HG03066 (cell line): ENCODE measurements around the gene UBASH3B.
"Not testable (repeated sequence)": the region's sequence is repeated elsewhere in the genome, so short reads cannot be mapped to it uniquely, and the experiment has no call there.

Source experiments
- ATAC-seq: cut with Tn5 transposase; IDR thresholded peaks from one replicate; pipeline ENCODE4 v1.9.1; 2021; ENCODE audit warnings: low read depth; ENCODE audit not compliant: unreplicated experiment

The UBASH3B gene, protein sequence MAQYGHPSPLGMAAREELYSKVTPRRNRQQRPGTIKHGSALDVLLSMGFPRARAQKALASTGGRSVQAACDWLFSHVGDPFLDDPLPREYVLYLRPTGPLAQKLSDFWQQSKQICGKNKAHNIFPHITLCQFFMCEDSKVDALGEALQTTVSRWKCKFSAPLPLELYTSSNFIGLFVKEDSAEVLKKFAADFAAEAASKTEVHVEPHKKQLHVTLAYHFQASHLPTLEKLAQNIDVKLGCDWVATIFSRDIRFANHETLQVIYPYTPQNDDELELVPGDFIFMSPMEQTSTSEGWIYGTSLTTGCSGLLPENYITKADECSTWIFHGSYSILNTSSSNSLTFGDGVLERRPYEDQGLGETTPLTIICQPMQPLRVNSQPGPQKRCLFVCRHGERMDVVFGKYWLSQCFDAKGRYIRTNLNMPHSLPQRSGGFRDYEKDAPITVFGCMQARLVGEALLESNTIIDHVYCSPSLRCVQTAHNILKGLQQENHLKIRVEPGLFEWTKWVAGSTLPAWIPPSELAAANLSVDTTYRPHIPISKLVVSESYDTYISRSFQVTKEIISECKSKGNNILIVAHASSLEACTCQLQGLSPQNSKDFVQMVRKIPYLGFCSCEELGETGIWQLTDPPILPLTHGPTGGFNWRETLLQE

DNA sequence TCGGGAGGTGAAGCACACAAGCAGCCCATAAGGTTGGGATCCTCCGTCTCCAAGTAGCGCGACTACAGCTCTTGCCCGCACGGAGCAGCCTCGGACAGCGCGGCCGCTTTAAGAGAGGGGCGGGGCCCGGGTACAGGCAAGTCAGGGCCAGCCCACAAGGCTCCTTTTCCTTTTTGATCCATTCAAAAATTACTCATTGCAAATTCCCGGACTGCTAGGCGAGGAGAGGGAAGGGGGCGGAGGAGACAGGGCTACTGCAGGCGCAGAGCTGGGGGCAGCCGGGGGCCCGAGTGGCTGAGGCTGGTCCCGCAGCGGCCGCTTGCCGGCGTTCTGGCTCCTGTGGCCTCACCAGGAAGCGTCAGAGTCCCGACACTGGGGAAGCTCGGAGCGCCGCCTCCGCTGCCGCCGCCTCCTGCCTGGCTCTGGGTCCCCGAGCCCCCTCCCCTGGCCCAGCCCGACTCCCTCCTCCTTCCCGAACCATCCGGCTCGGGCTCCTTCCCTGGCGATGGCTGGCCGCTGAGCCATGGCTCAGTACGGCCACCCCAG lies at the start of gene UBASH3B:
Gene UBASH3B, plus strand, starts transcription at position 196 of the 546 bp plus-strand sequence. Its CDS starts 328 bp downstream, at position 524.
- peak; percentile 74 for ATAC-seq

- not testable (repeated sequence) for ATAC-seq
These were observed 48.4 kb upstream of the UBASH3B start for GRCh38 chr11:122607162-122607561.

DNA sequence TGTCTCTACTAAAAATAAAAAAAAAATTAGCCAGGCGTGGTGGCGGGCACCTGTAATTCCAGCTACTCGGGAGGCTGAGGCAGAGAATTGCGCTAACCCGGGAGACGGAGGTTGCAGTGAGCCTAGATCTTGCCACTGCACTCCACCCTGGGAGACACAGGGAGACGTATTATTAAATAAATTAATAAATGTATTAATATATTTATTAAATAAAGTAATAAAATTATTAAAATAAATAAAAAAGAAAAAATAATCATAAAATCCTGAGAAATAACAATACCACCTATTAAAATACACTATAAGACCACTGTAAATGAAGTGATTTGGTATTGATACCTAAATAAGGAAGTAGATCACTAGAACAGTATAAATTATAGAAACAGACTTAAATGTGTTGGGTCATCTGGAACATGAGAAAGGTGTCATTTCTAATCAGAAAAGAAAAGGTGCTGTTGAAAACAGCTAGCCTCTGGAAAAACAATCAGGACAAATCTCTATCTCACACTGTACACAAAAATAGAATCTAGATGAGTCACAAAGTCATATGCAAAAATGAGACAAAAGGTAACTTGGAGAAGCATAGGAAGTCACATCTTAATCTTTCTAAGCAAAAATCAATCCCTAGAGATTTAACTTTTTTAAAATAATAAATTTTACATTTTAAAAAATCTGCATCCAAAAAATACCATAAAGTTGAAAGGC lies 43.2 kb upstream of the UBASH3B start:
- ATAC-seq = no peak

DNA sequence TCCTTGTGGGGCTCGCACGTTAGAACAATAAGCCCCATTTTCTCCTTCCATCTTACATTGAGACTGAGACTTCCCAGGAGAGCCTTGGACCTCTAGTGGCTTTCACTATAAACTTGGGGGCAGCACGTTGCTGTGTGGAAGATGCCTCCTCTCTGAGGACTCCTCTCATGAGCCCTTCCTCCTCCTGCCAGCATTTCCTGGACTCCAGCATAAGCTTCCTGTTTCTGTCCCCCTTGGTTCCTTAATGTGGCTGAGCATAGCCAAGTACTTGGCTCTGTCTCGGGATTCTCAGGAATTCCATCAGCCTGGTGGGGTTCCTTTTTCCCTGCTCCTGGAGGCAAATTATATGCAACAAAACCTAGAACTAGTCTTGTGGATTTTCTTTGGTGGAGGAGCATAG lies 38.8 kb upstream of the UBASH3B start:
- ATAC-seq = no peak

DNA sequence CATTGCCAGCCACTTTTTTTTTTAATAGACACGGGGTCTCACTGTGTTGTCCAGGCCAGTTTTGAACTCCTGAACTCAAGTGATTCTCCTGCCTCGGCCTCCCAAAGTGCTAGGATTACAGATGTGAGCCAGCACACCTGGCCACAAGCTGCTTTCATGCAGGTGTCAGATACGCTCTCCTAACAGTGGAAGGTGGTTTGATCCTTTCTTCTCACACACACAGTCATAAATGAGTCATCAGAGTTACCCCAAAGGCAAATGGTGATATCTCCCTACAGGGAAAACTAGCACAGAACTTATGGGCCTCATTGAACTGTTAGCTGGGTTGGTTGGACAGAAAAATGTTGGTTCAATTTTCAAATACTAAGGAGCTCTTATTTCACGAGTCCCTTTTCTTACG lies 38.2 kb upstream of the UBASH3B start:
- ATAC-seq = no peak

GRCh38 chr11:122617926-122618325 lies 37.6 kb upstream of the UBASH3B start:
- ATAC-seq = no peak

DNA sequence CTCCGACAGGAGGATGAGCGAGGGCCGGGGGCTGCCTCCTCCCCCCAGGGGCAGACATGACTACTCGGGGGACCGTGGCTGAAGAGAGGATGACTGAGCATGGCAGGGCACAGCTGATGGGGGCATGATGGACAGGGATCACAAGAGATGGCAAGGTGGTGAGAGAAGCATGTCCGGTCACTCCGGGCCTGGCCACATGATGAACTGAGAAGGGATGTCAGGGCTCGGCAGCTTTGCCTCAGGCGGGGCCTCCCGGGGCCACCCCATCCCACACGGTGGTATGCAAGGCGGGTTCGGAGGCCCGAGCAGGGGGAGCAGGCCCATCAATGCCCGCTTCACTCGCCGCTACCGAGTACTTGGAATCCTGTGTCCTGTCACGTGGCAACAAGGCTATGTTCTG lies 36.6 kb upstream of the UBASH3B start:
- ATAC-seq = no peak

- ATAC-seq = no peak
These were observed 35.8 kb upstream of the UBASH3B start for GRCh38 chr11:122619757-122620156.

DNA sequence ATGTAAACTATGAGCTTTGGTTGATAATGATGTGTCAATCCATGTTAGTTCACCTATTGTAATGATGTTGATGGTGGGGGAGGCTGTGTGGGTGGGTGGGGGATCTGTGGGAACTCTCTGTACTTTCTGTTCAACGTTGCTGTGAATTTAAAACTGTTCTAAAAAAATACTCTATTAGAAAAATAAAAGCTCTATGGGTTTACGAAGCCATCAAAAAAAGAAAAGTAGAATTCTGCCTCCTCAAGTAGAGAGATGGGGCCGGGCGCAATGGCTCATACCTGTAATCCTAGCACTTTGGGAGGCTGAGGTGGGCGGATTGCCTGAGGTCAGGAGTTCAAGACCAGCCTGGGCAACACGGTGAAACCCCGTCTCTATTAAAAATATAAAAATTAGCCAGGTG lies 30.0 kb upstream of the UBASH3B start:
- ATAC-seq = not testable (repeated sequence)

DNA sequence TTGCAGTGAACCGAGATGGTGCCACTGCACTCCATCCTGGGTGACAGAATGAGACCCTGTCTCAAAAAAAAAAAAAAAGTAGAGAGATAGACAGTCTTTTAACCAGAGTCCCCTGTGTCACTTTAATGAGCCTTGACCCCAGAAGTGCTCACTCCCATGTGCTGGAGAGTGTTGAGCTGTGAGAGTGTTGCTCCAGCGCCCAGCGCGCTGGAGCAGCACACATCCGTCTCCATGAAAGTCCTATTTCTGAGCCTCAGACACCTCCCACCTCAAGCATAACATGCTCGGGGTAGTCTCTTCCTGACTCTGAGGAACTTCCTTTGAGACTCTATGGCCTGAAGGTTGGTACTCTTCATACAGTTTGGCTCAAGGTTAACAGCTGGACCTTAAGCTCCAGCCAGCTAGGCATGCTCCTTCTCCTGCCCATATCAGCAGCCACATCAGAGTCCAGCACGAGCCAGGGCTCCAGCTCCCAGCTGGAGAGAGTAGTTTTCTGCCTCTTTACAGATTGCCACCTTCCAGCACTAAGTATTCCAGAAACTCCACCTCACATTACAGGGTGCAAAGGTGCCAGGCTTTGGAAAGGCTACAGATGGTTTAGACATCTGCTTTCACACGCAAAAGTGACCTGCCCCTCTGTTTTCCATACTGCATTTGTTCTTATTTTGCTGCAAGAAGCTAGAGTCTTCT lies 29.4 kb upstream of the UBASH3B start:
- no peak for ATAC-seq

- ATAC-seq = no peak
These were observed 27.8 kb upstream of the UBASH3B start for GRCh38 chr11:122627745-122628144.

DNA sequence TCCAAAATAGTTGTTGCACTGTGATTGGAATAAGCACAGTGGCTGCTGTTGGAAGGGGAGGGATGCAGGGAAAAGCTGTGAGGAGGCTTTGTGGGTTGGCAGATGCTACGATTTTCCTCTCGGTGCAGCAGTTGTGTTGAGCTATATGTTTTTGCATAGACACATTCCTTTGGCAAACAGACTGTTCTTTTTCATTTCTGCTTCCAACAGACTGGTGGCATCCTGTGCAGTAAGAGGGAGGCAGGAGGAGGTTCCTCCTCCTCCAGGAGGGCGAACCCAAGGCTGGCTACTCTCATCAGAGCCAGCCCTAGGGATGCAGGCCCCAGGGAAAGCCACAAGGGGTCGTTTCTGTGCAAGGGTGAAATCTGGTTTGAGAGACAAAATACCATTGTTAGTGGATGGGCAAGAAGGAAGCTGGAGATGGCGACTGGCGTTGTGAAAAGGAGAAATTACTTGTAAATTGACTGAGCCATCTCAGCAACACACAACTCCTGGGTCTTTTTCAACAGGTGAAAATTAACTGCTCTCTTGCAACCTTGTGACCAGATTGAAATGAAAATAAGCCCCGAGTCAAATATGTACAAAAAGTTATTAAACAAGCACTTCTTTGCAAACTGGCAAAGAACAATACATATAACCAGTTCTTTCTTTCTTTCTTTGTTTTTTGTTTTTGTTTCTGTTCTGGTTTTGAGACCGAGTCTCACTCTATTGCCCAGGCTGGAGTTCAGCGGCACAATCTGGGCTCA lies 26.5 kb upstream of the UBASH3B start:
- ATAC-seq = no peak

- ATAC-seq = no peak
These were observed 23.2 kb upstream of the UBASH3B start for GRCh38 chr11:122632181-122632824.

GRCh38 chr11:122633219-122633829 lies 22.2 kb upstream of the UBASH3B start:
- no peak for ATAC-seq

- no peak for ATAC-seq
These were observed 21.0 kb upstream of the UBASH3B start for GRCh38 chr11:122634501-122634900.

- no peak for ATAC-seq
These were observed 18.0 kb upstream of the UBASH3B start for GRCh38 chr11:122637541-122637940.

GRCh38 chr11:122642472-122642922 lies 13.0 kb upstream of the UBASH3B start:
- no peak for ATAC-seq

DNA sequence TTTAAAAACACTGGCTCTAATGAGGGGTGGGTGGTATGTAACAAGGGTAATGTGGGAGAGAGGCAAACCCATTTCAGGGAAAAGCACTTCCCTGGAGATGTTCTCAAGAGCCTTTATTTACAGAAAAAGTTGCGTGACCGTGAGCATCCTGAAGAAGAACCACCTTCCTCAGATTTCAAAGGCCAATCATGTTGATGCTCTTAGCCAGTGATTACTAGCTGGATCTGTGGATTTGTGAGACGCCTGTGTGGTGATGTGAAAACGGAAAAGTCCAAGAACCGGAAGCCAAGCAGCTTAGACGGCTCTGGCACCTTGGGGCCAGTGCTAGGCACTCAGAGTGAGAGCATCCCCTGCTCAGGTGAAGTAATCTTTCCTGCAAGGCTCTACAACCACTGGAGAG lies 12.6 kb upstream of the UBASH3B start:
- ATAC-seq = no peak

GRCh38 chr11:122645847-122646246 lies 9.7 kb upstream of the UBASH3B start:
- ATAC-seq = no peak
